CMK (cell line): Measurements from ENCODE around the gene ANO5.
"Not testable (repeated sequence)": the region's sequence is repeated elsewhere in the genome, so short reads cannot be mapped to it uniquely, and the experiment has no call there.

Experiments used
- DNase-seq: peaks from one replicate; pipeline ENCODE4 v3.0.0-alpha.2; 2010; ENCODE audit warnings: low read depth

The ANO5 gene

GRCh38 chr11:22203281-22203680 lies 10.4 kb downstream of the ANO5 start:
- no peak for DNase-seq

GRCh38 chr11:22207162-22207561 lies 14.3 kb downstream of the ANO5 start:
- DNase-seq: no peak

- DNase-seq: no peak
Observed at GRCh38 chr11:22208151-22208858, 15.4 kb downstream of the ANO5 start.

GRCh38 chr11:22216940-22217339 lies 24.1 kb downstream of the ANO5 start:
- DNase-seq: no peak

- no peak for DNase-seq
Observed at GRCh38 chr11:22221143-22221542, 28.3 kb downstream of the ANO5 start.

GRCh38 chr11:22225190-22225589 lies 32.3 kb downstream of the ANO5 start:
- DNase-seq: no peak

GRCh38 chr11:22234743-22235142 lies 41.9 kb downstream of the ANO5 start:
- DNase-seq: no peak

GRCh38 chr11:22244986-22245592 lies 52.2 kb downstream of the ANO5 start:
- DNase-seq: no peak

- DNase-seq: no peak
Observed at GRCh38 chr11:22246992-22247391, 54.1 kb downstream of the ANO5 start.

- no peak for DNase-seq
Observed at GRCh38 chr11:22249871-22250270, 57.0 kb downstream of the ANO5 start.

GRCh38 chr11:22256876-22257275 lies 64.0 kb downstream of the ANO5 start:
- no peak for DNase-seq

- no peak for DNase-seq
Observed at GRCh38 chr11:22263613-22264012, 70.7 kb downstream of the ANO5 start.

- DNase-seq: not testable (repeated sequence)
Observed at GRCh38 chr11:22268983-22269624, 76.2 kb downstream of the ANO5 start.

- no peak for DNase-seq
Observed at GRCh38 chr11:22273781-22274180, 80.9 kb downstream of the ANO5 start.

- DNase-seq: no peak
Observed at GRCh38 chr11:22275600-22275999, 82.7 kb downstream of the ANO5 start.

GRCh38 chr11:22276535-22276934 lies 83.7 kb downstream of the ANO5 start:
- DNase-seq: no peak

- DNase-seq: not testable (repeated sequence)
Observed at GRCh38 chr11:22284991-22285390, 92.1 kb downstream of the ANO5 start.

- DNase-seq: no peak
Observed at GRCh38 chr11:22302368-22302767, 109.5 kb downstream of the ANO5 start.

- no peak for DNase-seq
Observed at GRCh38 chr11:22304337-22304961, 111.6 kb downstream of the ANO5 start.

GRCh38 chr11:22317656-22318055 lies 124.8 kb downstream of the ANO5 start:
- DNase-seq: no peak

GRCh38 chr11:22331771-22332170 lies 138.9 kb downstream of the ANO5 start:
- DNase-seq: no peak
